RPMI8226 (cell line): ENCODE data around the gene RPUSD1.
"Not testable (repeated sequence)": the region's sequence is repeated elsewhere in the genome, so short reads cannot be mapped to it uniquely, and the experiment has no call there.

Experiments used
- DNase-seq: peaks from one replicate; pipeline ENCODE4 v3.0.0-alpha.2; 2015

The RPUSD1 gene

DNA sequence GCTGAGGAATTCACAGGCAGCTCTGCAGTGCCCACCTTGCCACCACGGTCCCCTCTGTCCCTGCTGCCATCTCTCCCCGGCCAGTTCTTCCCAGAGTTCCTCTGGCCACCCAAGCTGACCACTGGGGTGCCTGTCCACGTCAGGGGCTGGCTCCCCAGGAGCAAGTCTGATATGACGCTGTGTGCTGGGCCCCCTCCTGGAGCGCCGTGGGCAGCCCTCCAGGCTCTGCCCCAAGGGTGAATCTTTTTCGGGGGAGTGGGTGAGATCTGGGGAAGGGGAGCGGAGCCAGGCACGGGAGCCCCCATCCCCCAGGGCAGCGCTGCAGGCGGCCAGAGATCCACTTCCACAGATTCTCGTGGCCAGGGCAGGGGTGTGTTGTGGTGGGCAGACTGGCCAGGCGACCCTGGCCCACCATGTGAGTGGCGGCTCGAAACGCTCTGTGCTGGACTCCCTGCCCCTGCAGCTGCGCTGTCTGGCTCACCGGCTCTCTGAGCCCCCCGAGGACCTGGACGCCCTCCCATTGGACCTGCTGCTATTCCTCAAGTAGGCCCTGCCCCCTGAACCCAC is 23.9 kb downstream of the RPUSD1 start:
- DNase-seq = no peak

DNA sequence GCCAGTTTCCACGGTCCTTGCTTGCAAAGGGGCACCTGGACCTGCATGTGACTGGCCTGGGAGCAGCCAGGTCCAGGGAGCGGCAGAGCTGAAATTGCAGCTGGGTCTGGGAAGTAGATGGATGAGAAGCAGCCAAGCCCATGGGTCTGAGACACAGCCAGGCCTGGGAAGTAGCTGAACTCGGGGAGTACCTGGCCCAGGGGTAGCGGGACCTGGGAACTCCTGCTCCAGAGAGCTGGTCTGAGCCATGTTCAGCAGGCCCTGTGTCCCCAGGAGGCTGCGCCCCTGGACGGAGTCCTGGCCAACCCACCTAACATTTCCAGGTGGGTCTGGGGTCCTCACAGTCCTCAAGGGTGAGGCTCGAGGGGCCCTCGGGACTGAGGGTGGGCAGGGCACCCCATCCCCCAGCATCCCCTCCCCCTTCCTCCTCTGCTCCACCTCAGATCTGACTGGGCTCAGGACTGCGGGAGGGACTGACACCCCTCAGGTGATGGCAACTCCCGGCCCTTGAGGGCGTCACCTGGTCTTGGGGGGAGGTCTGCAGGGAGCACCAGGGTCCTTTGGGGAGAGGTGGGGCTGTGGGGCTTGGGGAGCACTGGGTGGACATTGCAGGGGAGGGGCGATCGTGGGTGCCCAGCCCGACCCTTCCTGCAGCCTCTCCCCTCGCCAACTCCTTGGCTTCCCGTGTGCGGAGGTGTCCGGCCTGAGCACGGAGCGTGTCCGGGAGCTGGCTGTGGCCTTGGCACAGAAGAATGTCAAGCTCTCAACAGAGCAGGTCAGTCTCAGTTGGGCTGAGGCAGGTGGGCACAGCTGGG is 24.6 kb downstream of the RPUSD1 start:
- no peak for DNase-seq

DNA sequence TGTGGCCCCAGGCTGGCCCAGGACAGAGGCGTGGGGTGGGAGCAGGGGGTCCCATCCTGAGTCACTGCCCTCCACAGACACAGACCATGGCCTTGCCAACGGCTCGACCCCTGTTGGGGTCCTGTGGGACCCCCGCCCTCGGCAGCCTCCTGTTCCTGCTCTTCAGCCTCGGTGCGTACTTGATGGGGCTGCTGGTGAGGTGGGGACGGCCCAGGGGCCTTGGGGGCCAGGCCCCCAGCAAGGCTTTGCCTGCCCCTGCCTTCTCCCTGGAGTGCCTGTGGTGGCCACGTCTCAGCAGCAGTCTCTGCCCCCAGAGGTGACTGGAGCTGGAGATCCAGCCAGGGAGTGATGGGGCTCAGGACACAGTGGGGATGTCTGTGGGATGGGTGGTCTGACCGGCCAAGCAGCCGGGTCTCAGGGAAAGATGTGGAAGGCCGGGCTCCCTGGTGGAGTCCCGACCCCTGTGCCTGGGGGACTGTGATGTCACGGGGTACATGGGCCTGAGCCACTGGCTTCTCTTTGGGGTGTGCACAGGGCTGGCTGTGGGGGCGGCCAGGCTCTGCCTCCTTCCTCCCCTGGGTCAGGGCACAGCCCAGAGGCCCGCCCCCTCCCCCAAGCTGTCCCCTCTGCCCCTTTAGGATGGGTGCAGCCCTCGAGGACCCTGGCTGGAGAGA is 25.4 kb downstream of the RPUSD1 start:
- no peak for DNase-seq

DNA sequence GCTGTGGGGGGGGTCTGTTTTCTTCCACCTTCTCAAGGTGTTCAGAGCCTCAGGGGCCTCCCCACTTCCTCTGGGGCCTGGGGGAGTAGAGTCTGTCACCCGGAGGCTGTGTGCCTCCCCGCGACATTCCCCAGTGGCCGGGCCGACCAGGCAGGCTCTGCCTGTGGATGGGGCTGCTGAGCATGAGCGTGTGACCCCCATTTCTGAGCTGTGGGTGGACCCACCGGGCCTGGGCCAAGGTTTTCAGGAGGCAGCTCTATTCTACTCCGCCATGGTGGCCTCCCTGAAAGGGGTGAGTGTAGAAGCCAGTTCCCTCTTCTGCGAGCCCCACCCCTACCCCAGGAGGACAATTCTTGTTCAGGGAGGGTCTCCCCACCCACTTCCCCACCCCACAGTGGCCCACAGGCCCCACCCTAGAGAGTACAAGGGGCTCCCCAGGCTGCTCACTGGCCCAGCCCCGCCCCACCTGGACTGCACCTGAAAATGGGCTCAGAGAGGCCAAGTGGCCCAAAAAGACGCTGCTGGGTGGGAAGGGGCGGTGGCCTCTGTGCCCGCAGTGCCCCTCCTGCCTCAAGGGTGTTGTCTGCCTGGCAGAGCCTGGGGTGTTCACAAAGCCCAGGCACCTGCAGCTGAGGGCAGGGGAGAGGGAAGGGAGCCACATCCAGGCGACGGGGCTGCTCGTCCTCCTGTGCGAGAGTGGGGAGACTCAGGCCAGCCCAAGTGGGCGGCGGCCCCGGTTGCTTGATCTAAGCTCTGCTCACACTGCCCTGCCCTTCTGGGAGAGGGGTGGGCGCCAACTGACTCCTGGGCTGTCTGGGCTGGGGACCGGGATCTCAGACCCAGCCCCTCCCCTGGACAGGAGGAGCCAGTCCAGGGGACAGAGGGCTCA is 26.3 kb downstream of the RPUSD1 start:
- DNase-seq = no peak

DNA sequence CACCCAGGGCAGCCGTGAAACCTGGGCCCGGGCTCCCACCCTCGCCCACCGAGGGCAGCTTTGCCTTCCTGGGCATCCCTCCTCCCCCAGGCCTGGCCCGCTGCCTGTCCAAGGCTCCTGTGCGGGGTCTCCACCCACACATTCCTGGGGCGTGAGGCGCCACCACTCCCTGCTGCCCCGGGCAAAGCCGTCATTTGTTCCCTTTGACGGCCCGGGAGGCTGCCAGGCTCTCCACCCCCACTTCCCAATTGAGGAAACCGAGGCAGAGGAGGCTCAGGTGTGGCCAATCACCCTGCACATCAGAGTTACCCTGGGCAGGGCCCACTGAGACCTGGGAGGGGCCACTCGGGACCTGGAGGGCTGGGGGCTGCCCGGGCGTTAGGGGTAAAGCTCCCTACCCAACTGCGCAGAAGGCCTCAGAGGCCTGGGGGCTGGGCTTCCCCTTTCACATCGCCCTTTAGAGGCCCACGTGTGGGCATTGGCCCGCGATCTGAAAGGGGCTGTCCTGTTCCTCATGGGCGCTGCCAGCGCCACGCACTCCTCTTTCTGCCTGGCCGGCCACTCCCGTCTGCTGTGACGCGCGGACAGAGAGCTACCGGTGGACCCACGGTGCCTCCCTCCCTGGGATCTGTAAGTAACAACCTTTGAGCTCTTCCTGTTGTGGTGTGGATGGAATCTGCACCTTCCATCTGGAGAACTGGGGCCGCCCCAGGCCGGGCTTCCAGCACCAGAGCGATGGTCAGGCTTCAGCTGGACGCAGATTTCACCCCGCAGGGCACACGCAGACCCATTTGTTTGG is 27.4 kb downstream of the RPUSD1 start, which contains the start of gene MSLN:
TSS of gene MSLN (plus strand) at position 190 of the 799 bp plus-strand sequence. CDS start 1,947 bp downstream, outside the sequence.
- no peak for DNase-seq

DNA sequence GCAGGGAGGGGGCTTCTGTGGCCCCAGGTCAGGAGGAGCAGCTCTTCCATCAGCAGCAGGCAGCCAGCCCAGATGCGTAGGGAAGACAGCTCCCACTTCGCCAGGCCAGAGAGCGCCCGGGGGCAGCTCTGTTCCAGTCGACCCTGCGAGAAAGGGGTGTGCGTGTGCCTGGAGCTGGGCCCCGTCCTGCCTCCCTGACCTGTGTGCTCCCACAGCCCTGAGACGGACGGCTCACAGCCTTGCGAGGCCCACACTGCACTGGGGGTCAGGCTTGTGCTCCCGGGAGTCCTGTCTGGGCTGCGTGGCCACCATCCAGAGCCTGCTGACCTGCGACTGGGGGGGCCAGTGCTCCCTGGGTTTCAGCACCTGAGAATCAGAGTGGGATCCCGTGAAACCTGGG is 28.1 kb downstream of the RPUSD1 start:
- DNase-seq = no peak

DNA sequence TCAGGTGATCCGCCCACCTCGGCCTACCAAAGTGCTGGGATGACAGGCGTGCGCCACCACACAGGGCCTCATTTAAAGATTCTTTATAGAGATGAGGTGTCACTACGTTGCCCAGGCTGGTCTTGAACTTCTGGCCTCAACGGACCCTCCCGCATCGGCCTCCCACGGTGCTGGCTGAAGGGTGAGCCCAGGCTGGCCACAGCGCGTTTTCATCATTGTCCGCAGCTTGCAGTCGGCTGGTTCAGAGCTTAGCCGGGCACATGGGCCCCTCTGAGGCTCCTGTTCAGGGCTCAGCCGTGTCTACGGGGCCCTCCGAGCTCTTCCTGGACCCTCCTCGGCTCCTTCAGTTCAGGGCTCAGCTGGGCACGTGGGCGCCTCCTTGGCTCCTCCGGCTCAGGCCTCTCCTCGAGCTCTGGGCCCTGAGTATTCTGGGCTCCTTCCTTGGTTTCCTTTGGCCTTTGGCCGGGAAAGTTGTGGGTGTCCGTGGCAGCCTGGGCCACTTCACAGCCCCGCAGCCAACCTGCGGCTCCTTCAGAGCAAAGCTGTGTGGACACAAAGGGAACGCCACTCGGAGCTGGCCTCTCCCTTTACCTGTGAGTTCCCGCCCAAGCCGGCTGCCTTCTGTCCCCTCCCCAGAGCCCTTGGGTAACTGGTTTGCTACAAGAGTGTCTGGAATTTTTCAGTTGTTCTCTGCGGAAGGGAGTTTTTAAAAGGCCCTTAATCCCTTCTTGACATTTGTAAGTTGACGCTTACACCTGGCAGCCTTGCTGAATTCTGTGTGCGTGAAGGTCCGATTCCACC is 28.9 kb downstream of the RPUSD1 start:
- no peak for DNase-seq

DNA sequence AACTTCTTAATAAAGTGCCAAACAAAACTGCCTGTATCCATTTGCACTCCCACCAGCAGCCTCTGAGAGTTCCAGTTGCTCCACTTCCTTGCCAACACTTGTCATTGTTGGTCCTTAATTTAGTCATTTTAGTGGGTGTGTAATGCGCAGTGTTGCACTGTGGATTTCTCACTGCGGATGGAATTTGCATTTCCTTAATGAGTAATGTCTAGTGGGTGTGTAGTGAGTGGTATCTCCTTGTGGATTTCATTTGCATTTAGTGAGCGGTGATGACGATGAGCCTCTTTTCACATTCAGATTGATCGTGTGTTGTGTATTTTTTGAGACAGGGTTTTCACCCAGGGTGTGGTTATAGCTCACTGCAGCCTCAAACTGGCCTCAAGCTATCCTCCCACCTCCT is 31.8 kb downstream of the RPUSD1 start:
- no peak for DNase-seq

DNA sequence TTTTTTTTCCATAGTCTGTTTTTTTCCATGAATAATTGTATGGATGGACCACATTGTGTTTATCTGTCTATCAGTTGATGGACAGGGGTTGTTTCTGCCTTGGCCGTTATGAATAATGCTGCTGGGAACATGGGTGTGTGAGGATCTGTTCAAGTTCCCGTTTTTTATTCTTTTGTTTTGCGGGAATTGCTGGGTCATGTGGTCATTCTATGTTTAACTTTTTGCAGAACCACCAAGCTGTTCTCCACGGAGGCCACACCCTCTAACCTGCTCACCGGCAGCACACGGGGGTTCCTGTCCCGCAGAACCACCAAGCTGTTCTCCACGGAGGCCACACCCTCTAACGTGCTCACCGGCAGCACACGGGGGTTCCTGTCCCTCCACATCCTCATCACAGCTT is 33.5 kb downstream of the RPUSD1 start:
- DNase-seq = no peak

DNA sequence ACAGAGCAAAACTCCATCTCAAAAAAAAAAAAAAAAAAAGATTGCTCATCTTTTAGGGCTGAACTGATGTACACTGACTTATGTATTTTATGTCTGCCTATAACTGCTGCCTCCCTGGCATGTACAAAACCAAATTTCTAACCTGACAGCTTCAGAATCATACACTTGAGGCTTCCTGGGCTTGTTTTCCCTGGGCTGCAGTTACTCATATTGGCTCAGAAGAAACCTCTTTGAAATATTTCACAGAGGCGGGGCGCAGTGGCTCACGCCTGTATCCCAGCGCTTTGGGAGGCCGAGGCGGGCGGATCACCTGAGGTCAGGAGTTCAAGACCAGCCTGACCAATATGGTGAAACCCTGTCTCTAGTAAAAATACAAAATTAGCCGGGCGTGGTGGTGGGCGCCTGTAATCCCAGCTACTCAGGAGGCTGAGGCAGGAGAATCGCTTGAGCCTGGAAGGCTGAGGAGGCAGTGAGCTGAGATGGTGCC is 34.0 kb downstream of the RPUSD1 start:
- not testable (repeated sequence) for DNase-seq

DNA sequence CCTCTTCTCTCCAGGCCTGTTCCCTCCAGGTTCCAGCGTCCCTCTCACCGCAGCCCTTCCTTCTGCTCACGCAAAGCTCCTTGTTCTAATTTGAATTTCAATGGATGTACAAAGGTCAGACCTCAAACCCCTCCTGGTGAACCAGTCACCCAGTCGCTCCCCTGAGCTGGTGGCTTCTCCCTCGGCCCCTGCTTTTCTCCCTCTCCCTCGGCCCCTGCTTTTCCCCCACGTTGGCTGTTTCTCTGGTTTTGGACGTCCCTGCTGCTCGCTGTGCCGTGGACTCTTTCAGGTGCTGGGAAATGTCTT is 36.2 kb downstream of the RPUSD1 start:
- no peak for DNase-seq

DNA sequence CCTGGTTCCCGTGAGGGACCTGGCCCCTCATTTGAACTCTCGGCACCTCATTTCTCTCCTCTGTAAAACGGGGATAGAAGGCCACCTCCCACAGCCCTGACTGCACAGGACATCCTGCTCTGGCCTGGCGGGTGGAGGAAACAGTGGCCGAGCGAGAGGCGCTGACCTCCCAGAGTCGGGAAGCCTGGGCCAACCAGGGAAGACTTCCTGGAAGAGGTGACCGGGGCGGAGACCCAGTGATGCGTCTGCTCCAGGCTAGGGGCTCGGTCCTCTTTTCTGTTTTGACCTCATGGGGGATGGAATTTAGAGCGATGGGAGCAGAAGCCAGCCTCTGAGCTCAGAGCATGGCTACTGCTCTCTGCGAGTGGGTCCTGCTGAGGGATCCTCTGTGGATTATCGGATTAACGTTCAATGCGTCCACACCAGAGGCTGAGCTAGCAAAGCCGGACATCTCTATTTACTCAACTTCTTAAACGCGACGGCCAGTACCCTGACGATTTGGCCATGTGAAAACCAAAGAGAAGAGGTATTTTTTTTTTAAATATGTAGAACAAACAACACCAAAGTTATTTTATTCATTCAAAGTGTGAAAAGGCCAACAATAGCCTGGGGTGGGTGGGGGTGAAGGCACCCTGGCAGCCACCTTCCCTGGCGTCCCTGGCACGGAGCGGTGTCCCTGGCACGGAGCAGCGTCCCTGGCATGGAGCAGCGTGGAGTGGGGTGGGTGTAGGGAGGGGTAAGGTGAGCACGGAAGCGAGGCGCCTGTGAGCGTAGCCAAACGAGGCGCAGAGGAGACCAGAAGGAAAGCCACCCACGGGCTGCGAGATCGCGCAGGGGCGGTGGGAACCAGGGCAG is 36.8 kb downstream of the RPUSD1 start:
- no peak for DNase-seq

DNA sequence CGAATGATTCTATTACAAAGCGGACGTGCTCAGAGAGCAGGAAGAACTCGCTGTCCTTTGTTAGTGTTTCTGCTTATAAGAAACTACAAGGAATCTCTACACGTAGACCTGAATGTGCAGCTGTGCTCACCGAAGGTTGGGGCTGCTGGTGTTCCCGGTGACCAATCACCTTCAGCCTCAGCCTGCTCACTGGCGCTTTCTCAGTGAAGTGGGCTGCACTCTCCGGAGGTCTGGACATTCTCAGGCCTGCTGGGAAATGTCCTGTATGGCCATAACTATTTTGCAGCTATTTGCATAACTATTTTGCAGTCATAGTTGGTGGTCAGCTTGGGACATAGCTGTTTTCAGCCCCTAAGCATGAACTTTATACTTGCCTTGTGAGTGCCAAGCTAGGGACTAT is 37.7 kb downstream of the RPUSD1 start:
- DNase-seq = no peak

DNA sequence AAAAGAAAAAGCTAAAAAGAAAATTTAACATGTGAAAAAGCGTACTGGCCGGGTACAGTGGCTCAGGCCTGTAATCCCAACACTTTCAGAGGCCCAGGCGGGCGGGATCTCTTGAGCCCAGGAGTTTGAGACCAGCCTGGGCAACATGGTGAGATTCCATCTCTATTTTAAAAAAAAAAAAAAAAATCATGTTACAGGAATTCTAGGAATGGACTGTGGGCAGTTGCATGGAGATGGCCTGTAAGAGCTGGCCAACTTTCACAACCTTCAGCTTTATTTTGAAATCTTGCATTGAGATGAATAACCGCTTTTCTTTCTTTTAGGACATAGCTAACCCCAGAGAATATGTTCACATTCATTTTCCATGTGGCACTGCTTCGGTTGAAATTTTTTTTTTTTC is 39.2 kb downstream of the RPUSD1 start:
- no peak for DNase-seq

DNA sequence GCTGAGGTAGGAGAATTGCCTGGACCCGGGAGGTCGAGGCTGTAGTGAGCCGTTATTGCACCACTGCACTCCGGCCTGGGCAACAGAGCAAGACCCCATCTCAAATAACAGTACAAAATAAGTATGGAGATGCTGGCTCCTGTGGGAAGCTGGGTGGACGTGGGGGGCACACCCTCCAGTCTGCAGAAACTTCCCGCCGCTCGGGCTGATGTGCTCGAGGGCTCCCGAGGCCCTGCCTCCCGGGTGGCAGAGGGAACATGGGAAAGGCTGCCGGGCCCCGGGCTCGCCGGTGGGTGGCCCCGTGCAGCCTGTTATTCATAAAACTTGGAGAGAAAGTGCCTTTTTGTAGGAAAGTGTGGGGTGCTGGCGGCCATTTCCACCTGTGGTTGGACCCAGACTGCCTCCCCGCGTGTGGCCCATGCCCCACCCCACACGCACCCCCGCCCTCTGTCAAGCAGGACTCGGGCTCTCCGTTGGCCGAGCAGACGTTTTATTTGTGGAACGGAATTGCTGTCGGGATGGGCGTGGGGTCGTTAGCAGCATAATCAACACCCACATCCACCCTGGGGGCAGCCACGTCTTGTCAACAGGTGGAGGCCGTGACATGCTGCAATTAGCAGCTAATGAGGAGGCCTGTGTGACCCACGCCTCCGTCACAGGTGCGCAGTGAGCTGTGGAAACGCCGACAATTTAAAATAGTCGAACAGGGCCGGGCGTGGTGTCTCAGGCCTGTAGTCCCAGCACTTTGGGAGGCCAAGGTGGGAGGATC is 40.0 kb downstream of the RPUSD1 start:
- DNase-seq = no peak

DNA sequence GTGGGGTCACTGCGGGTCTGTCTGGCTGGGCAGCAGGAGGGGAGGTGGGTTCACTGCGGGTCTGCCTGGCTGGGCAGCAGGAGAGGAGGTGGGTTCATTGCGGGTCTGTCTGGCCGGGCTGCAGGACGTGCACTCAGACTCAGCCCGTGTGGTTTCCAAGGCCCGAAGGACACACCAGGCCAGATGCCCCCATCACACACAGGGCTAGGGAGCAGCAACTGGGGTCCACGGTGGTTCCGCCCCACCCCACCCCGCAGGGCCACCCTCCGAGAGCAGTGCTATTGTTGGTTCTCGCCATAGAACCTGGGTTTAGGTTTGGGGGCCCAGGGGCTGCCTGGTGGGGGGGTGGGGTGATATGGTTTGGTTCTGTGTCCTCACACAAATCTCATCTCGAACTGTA is 41.5 kb downstream of the RPUSD1 start:
- DNase-seq = no peak

DNA sequence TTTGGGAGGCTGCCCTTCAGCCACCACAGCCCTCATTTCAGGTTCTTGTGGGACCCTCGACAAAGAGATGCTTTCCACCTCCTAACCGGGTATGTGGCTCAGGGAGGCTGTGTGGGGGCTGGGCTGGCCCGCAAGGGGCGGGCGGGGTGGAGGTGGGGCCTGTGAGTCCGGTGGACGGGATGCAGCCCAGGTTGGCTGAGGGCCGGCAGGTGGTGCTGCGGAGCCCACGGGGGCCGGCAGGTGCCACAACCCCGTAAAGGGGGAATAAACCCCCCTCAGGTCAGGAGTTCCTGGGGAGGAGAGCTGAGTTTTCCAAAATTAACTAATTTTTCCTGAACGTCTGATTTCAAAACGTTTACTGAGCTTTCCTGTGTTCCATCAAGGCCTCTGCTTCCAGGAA is 42.4 kb downstream of the RPUSD1 start:
- DNase-seq = peak; percentile 73

DNA sequence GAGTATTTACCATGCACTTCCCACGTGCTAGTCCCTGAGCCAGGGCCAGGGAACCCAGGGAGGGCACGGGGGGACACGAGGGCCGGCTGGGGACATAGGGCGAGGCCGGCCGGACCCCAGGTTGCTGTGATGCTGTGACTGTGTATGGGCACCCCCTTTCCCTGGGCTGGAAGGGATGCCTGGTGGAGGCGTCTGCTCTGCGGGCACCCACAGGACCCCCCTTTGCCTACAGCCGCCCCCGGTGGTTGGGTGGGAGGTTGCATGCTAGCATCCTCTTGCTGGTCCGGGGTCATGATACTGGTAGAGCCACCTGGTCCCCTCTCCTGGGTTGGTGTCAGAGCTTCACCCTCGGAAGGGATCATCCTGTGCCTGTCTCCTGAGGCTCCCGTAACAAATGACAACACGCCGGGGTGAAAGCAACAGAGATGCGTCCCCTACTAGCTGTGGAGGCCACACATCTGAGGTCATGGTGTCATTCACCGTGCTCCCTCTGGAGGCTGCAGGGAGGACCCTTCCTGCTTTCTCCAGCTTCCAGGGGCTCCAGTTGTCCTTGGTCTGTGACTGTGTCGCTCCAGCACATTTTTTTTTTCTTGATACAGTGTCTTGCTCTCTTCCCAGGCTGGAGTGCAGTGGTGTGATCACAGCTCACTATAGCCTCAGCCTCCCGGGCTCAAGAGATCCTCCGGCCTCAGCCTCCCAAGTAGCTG is 44.2 kb downstream of the RPUSD1 start:
- DNase-seq = no peak

DNA sequence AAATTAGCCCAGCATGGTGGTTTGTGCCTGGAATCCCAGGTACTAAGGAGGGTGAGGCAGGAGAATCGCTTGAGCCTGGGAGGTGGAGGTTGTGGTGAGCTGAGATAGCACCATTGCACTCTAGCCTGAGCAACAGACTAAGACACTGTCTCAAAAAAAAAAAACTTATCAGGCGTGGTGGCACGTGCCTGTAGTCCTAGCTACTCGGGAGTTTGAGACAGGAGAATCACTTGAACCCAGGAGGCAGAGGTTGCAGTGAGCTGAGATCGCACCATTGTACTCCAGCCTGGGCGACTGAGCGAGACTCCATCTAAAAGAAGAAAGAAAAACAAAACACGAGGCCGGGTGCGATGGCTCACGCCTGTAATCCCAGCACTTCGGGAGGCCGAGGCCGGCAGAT is 45.3 kb downstream of the RPUSD1 start:
- not testable (repeated sequence) for DNase-seq
